ENCODE data around the gene NHSL1. TPM values are rescaled to one million over a fixed set of nuclear protein-coding genes. Genes with fewer than 3 reads are reported as not detected.

NHSL1 gene
- total RNA-seq, 1 experiment from 2014 or later = 32.1 TPM

GRCh38 chr6:138527411-138528088 lies 28.3 kb upstream of the NHSL1 start:
- Mint-ChIP-seq H3K36me3 (ENCODE audit: insufficient read depth, unreplicated experiment) (peaks cover 7% of the 10 kb centered on the region), H3K9me3 (ENCODE audit: unreplicated experiment) (no peaks in the 10 kb centered on the region), H3K27me3 (ENCODE audit: insufficient read depth, unreplicated experiment) (no peaks in the 10 kb centered on the region), H3K27ac (ENCODE audit: low read depth, unreplicated experiment) (peak overlapping the region; percentile 74), H3K4me3 (ENCODE audit: unreplicated experiment) (no peak overlapping the region), H3K4me1 (ENCODE audit: insufficient read depth, unreplicated experiment) (peaks cover 5% of the 10 kb centered on the region)
- intact Hi-C loops (cut with micrococcal nuclease) = no loop called here
- no peak for DNase-seq (ENCODE audit: unreplicated experiment)
- ChIA-PET POLR2A (no interaction called here), CTCF (interaction anchor here (0.6 to 13.7 kb wide), 4 partner anchors 18 to 120 kb away, joined by 3 to 127 read pairs (median 4); no protein-coding TSS in a partner anchor)
- no peak for TF ChIP-seq CTCF (IDR thresholded peaks at IDR 0.05; ENCODE audit: unreplicated experiment)
- no TSS peak for BruUV-seq (replicated peaks)

- DNase-seq (ENCODE audit: unreplicated experiment) = no peak
- ChIA-PET CTCF (interaction anchor here (1.0 to 13.7 kb wide), 3 partner anchors 77 to 99 kb away, joined by 3 to 127 read pairs (median 3); no protein-coding TSS in a partner anchor), POLR2A (no interaction called here)
- no TSS peak for BruUV-seq (replicated peaks)
- intact Hi-C loops (cut with micrococcal nuclease) = no loop called here
- Mint-ChIP-seq H3K4me3 (ENCODE audit: unreplicated experiment) (no peak overlapping the region), H3K4me1 (ENCODE audit: insufficient read depth, unreplicated experiment) (peaks cover 5% of the 10 kb centered on the region), H3K36me3 (ENCODE audit: insufficient read depth, unreplicated experiment) (peaks cover 7% of the 10 kb centered on the region), H3K27me3 (ENCODE audit: insufficient read depth, unreplicated experiment) (no peaks in the 10 kb centered on the region), H3K27ac (ENCODE audit: low read depth, unreplicated experiment) (no peak overlapping the region), H3K9me3 (ENCODE audit: unreplicated experiment) (no peaks in the 10 kb centered on the region)
- TF ChIP-seq CTCF (IDR thresholded peaks at IDR 0.05; ENCODE audit: unreplicated experiment) = no peak
Measured at GRCh38 chr6:138526822-138527235, 27.5 kb upstream of the NHSL1 start.

- no peak for DNase-seq (ENCODE audit: unreplicated experiment)
- Mint-ChIP-seq H3K36me3 (ENCODE audit: insufficient read depth, unreplicated experiment) (peaks cover 7% of the 10 kb centered on the region), H3K9me3 (ENCODE audit: unreplicated experiment) (no peaks in the 10 kb centered on the region), H3K27me3 (ENCODE audit: insufficient read depth, unreplicated experiment) (no peaks in the 10 kb centered on the region), H3K4me3 (ENCODE audit: unreplicated experiment) (no peak overlapping the region), H3K27ac (ENCODE audit: low read depth, unreplicated experiment) (no peak overlapping the region), H3K4me1 (ENCODE audit: insufficient read depth, unreplicated experiment) (peaks cover 10% of the 10 kb centered on the region)
- POLR2A ChIA-PET = interaction anchor here (0.7 kb wide), 1 partner anchor 1131 kb away, joined by 4 read pairs; no protein-coding TSS in a partner anchor
- CTCF ChIA-PET = interaction anchor here (0.9 to 13.7 kb wide), 3 partner anchors 18 to 409 kb away, joined by 3 to 127 read pairs (median 3); no protein-coding TSS in a partner anchor
- intact Hi-C loops (cut with micrococcal nuclease) = no loop called here
- no TSS peak for BruUV-seq (replicated peaks)
- no peak for TF ChIP-seq CTCF (IDR thresholded peaks at IDR 0.05; ENCODE audit: unreplicated experiment)
Measured at GRCh38 chr6:138525355-138525754, 26.1 kb upstream of the NHSL1 start.

- H3K4me1 Mint-ChIP-seq (ENCODE audit: insufficient read depth, unreplicated experiment) = peaks cover 10% of the 10 kb centered on the region
- H3K27me3 Mint-ChIP-seq (ENCODE audit: insufficient read depth, unreplicated experiment) = no peaks in the 10 kb centered on the region
- H3K27ac Mint-ChIP-seq (ENCODE audit: low read depth, unreplicated experiment) = no peak overlapping the region
- ChIA-PET POLR2A (no interaction called here), CTCF (interaction anchor here (0.5 to 13.7 kb wide), 5 partner anchors 15 to 813 kb away, joined by 3 to 127 read pairs (median 8); no protein-coding TSS in a partner anchor)
- BruUV-seq (replicated peaks) = no TSS peak
- no peak for DNase-seq (ENCODE audit: unreplicated experiment)
- H3K9me3 Mint-ChIP-seq (ENCODE audit: unreplicated experiment) = no peaks in the 10 kb centered on the region
- H3K36me3 Mint-ChIP-seq (ENCODE audit: insufficient read depth, unreplicated experiment) = peaks cover 3% of the 10 kb centered on the region
- no peak for TF ChIP-seq CTCF (IDR thresholded peaks at IDR 0.05; ENCODE audit: unreplicated experiment)
- H3K4me3 Mint-ChIP-seq (ENCODE audit: unreplicated experiment) = no peak overlapping the region
- intact Hi-C loops (cut with micrococcal nuclease) = loop anchor here (5.0 kb wide), 1 partner anchor 838 kb away; no protein-coding TSS in a partner anchor
Measured at GRCh38 chr6:138524526-138524925, 25.2 kb upstream of the NHSL1 start.
